Heart left ventricle (tissue), 16 donors: ENCODE data around the gene TRDMT1. TPM values are rescaled to one million over a fixed set of nuclear protein-coding genes. Genes with fewer than 3 reads are reported as not detected.

Experiments used
- ATAC-seq, 4 donors: fragments of 200-7000 bp; cut with Tn5 transposase; one replicate each; pipeline ENCODE4 v1.9.1; 2020 to 2022; ENCODE audit warnings: moderate library complexity in 4 of 4, mild to moderate bottlenecking in 3 of 4, moderate number of reproducible peaks in 1 of 4
- DNase-seq, 5 donors: peaks; one replicate each; pipeline ENCODE4 v3.0.0-alpha.2; 2020
- H3K27ac ChIP-seq, 12 donors: fragments of 200-600 bp; sonication (generic) in 4 of 12; one replicate each; pipeline versions ENCODE4 v1.5.0 to v1.8.0; 2016 to 2022; ENCODE audit warnings: mild to moderate bottlenecking in 2 of 12
- H3K27me3 ChIP-seq, 9 donors: fragments of 200-600 bp; sonication (generic) in 2 of 9; one replicate each; pipeline versions ENCODE4 v1.5.1 to v1.8.0; 2016 to 2022; ENCODE audit warnings: mild to moderate bottlenecking in 3 of 9
- H3K36me3 ChIP-seq, 9 donors: fragments of 200-600 bp; sonication (generic) in 2 of 9; one replicate each; pipeline versions ENCODE4 v1.5.0 to v1.8.0; 2018 to 2022; ENCODE audit warnings: mild to moderate bottlenecking in 2 of 9
- H3K4me1 ChIP-seq, 12 donors: fragments of 200-600 bp; sonication (generic) in 4 of 12; one replicate each; pipeline versions ENCODE4 v1.5.0 to v1.8.0; 2016 to 2022; ENCODE audit warnings: mild to moderate bottlenecking in 3 of 12
- H3K4me3 ChIP-seq, 12 donors: fragments of 200-600 bp; sonication (generic) in 4 of 12; one replicate each; pipeline versions ENCODE4 v1.5.0 to v1.8.0; 2017 to 2022; ENCODE audit warnings: mild to moderate bottlenecking in 9 of 12, moderate library complexity in 4 of 12
- H3K9me3 ChIP-seq, 12 donors: fragments of 200-600 bp; sonication (generic) in 4 of 12; one replicate each; pipeline versions ENCODE4 v1.5.0 to v1.8.0; 2016 to 2022; ENCODE audit warnings: mild to moderate bottlenecking in 1 of 12
- CTCF ChIP-seq, 12 donors: fragments of 200-600 bp; sonication (generic) in 4 of 12; IDR thresholded peaks; one replicate each; pipeline versions ENCODE4 v1.5.0 to v1.8.0; 2018 to 2022; ENCODE audit warnings: antibody characterized with exemption in 12 of 12, mild to moderate bottlenecking in 5 of 12
- POLR2A ChIP-seq, 2 donors: fragments of 450-650 bp; IDR thresholded peaks; one replicate each; pipeline ENCODE4 v1.6.1; 2017; ENCODE audit warnings: antibody characterized with exemption in 2 of 2, mild to moderate bottlenecking in 2 of 2, moderate library complexity in 2 of 2
- WGBS, 4 donors: extraction: QIAGEN DNeasy Blood & Tissue Kit in 2 of 4; methylation state at CpG; one replicate each; pipeline versions ENCODE4 v1.1.5 to v1.1.7; 2013 to 2018; 5-methylcytosine and 5-hydroxymethylcytosine counted together
- intact Hi-C, 10 donors: fragments of 100-400 bp; cut with DNase I; formaldehyde crosslinking; loops; one replicate each; pipeline versions ENCODE4 v1.11.1 to v1.14.2; 2022
- polyA plus RNA-seq, 2 donors: library from polyadenylated mRNA; stranded (reverse); fragments of 200-250 nt; gene quantifications; one replicate each; pipeline ENCODE4 v1.2.3, GENCODE V29; 2013
- total RNA-seq, 9 donors: library from RNA; depleted of rRNA in 2 of 9; stranded (reverse); fragments of >200 nt in 2 of 9; fragmentation: NEBNext Ultra II Directional in 3 of 9; extraction: Animal tissue kit (Norgen Biotek cat#: 25700) in 3 of 9; gene quantifications; one replicate each; pipeline versions ENCODE4 v1.1.0 to v1.2.4, GENCODE V29; 2016 to 2023
- donor health status: ischemic (EF 13 %, LVEDD 7.1; RV severe dilation, severe dysfunction).
- donor health status: healthy with polysubstance abuse.
- donor health status: DM: no; HTN: yes; CAD: no.
- donor health status: DM: no; HTN: no; CAD: no.
- donor health status: ischemic (EF 25% LVEDD 6.9; RV normal size, moderate dysfunction).
- donor health status: ischemic (EF 25% LVEDD 5.7; RV mildly dilated, moderate dysfunction).
- donor health status: healthy.
- donor health status: DM: yes; HTN: yes; CAD: no.
- donor health status: ischemic (EF 35%, LVEDD 5.7; RV mildly dilated, moderate dysfunction).
- donor health status: nonischemic (EF 11% LVEDD 7.7; RV severe dilation, severe dysfunction).
- donor health status: DM: yes; HTN: yes; CAD: no.
- donor health status: PGD.
- donor health status: ischemic (EF 29% LVEDD 5.4; RV normal size, mild dysfunction).
- donor health status: nonischemic (EF 23%, LVEDD 6.1; RV moderate dilation, normal function).

Gene TRDMT1
- total and polyA plus RNA-seq, 11 donors: 1.8 to 6.0 (median 3.5) TPM

- Histone ChIP-seq H3K9me3 (peaks cover 0 to 6% (median 0%) of the 10 kb centered on the region in 12 donors), H3K27me3 (no peaks in the 10 kb centered on the region), H3K27ac (peak overlapping the region in 1 of 12 donors; percentile 14), H3K4me1 (peaks cover 0 to 71% (median 43%) of the 10 kb centered on the region in 12 donors), H3K36me3 (peaks cover 0 to 72% (median 64%) of the 10 kb centered on the region in 9 donors), H3K4me3 (peak overlapping the region in 2 of 12 donors; percentile 73 to 94)
- DNase-seq: no peak
- intact Hi-C loops: loop anchor here in 1 of 10 donors (10.0 kb wide), 1 partner anchor 242 kb away; no protein-coding TSS in a partner anchor
- no peak for TF ChIP-seq POLR2A (IDR thresholded peaks at IDR 0.05)
- no peak for TF ChIP-seq CTCF (IDR thresholded peaks at IDR 0.05)
- peak in 2 of 4 donors; percentile 40 to 47 for ATAC-seq
- 30 to 45% (median 38%) methylated on average over 1 of the region's 1 CpG for WGBS, 4 donors
These were observed 35.1 kb upstream of the TRDMT1 start for GRCh38 chr10:17236468-17237148.

GRCh38 chr10:17235136-17235535, 33.7 kb upstream of the TRDMT1 start:
- Histone ChIP-seq H3K36me3 (peaks cover 0 to 83% (median 76%) of the 10 kb centered on the region in 9 donors), H3K4me3 (peak overlapping the region in 8 of 12 donors; percentile 73 to 99 (median 92)), H3K4me1 (peaks cover 0 to 73% (median 44%) of the 10 kb centered on the region in 12 donors), H3K9me3 (no peaks in the 10 kb centered on the region), H3K27me3 (no peaks in the 10 kb centered on the region), H3K27ac (no peak overlapping the region)
- WGBS, 4 donors: 66 to 73% (median 68%) methylated on average over 8 of the region's 8 CpGs
- TF ChIP-seq POLR2A (IDR thresholded peaks at IDR 0.05): no peak
- peak in 2 of 12 donors; percentile 8 to 9 for TF ChIP-seq CTCF (IDR thresholded peaks at IDR 0.05)
- intact Hi-C loops: loop anchor here in 1 of 10 donors (10.0 kb wide), 1 partner anchor 240 kb away; no protein-coding TSS in a partner anchor
- DNase-seq: no peak
- no peak for ATAC-seq

DNA sequence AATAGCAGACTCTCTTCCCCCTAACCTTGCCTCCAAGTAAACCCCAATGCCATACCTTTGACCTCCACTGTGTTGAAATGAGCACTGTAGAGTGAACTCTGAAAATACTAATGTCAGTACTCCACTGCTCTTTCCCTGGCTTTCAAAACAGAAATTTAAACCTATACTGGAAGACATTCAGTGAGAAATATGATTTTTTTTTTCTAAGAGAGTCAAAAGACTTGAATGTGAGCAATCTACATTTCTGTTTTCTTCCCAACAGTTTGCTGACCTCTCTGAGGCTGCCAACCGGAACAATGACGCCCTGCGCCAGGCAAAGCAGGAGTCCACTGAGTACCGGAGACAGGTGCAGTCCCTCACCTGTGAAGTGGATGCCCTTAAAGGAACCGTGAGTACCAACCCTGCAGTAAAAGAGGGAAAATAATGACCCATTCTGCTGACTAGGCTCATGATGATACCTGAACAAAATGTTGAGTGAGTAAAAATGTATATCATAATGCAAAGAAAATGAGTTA, 33.0 kb upstream of the TRDMT1 start:
- H3K36me3 ChIP-seq: peaks cover 0 to 85% (median 76%) of the 10 kb centered on the region in 9 donors
- peaks cover 0 to 6% (median 0%) of the 10 kb centered on the region in 9 donors for H3K27me3 ChIP-seq
- DNase-seq: no peak
- H3K4me1 ChIP-seq: peaks cover 0 to 73% (median 44%) of the 10 kb centered on the region in 12 donors
- ATAC-seq: no peak
- no peaks in the 10 kb centered on the region for H3K9me3 ChIP-seq
- intact Hi-C loops: loop anchor here in 3 of 10 donors (5.0 to 10.0 kb wide), 3 partner anchors 227 to 240 kb away; no protein-coding TSS in a partner anchor
- H3K4me3 ChIP-seq: peak overlapping the region in 8 of 12 donors; percentile 73 to 99 (median 92)
- WGBS, 4 donors: 74 to 87% (median 84%) methylated on average over 5 of the region's 5 CpGs
- no peak for TF ChIP-seq CTCF (IDR thresholded peaks at IDR 0.05)
- no peak for TF ChIP-seq POLR2A (IDR thresholded peaks at IDR 0.05)
- H3K27ac ChIP-seq: peak overlapping the region in 7 of 12 donors; percentile 6 to 52 (median 31)
